Umbilical cord (tissue), 2 donors: ENCODE data around the gene PDC. TPM values are rescaled to one million over a fixed set of nuclear protein-coding genes. Genes with fewer than 3 reads are reported as not detected.

Experiments
- DNase-seq: peaks from one replicate; pipeline ENCODE4 v3.0.0-alpha.2; 2015; ENCODE audit warnings: low spot score
- total RNA-seq: library from RNA; depleted of rRNA; stranded (reverse); fragments of >200 nt; gene quantifications from one replicate; pipeline ENCODE4 v1.2.3, GENCODE V29; 2014; ENCODE audit warnings: low replicate concordance; ENCODE audit not compliant: insufficient read depth

PDC gene
- total RNA-seq = 14.2 TPM

- DNase-seq = no peak
These were observed at the start of gene PDC for GRCh38 chr1:186461014-186461413. Gene PDC, minus strand, starts transcription at chr1:186461114. Its CDS starts 11,655 bp downstream, at chr1:186449459.

GRCh38 chr1:186503190-186503589, 42.3 kb upstream of the PDC start:
- DNase-seq = no peak

GRCh38 chr1:186502087-186502486, 41.2 kb upstream of the PDC start:
- no peak for DNase-seq

- no peak for DNase-seq
These were observed 39.9 kb upstream of the PDC start for GRCh38 chr1:186500804-186501203.

DNA sequence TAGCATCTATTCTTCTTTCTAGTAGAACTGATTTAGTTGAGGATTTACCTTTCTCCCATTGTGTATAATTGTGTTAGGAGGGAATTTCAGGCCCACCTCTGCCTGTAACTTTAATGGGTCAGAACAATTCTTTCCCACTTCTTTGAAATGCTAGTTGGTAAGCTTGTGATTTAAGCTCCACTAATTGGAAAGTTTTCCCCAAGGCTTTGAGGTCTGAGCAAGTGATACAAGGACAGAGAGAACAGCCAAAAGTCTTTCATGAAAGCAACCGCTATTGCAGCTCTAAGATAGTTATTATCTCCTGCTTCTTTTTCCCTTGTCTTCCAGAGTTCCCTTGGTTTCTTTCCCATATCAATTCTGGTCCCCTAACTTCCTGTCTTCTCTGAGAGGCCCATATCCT, 38.7 kb upstream of the PDC start:
- no peak for DNase-seq

DNA sequence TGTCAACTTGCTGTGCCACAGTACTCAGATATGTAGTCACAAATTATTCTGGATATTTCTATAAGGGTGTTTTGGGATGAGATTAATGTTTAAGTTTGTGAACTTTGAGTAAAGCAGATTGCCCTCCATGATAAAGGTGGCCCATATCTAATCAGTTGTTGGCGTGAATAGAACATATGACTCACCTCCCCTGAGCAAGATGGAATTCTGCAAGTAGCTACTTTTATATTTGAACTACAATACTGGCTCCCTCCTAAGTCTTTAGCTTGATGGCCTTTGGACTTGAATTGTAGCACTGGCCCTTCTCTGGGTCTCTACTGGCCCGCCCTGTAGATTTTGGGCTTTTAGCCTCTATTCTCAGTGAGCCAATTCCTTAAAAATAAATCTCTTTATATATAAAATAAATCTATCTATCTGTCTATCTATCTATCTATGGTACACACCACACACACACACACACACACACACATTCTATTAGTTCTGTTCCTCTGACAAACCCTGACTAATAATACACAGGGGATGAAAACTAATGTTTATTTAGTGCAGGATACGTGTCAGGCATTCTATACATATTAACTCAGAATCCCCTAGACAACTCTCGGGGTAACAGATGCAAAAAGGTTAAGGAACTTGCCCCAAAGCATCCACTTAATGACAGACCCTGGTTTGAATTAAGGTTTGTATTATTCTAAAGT, 37.9 kb upstream of the PDC start:
- DNase-seq = no peak

DNA sequence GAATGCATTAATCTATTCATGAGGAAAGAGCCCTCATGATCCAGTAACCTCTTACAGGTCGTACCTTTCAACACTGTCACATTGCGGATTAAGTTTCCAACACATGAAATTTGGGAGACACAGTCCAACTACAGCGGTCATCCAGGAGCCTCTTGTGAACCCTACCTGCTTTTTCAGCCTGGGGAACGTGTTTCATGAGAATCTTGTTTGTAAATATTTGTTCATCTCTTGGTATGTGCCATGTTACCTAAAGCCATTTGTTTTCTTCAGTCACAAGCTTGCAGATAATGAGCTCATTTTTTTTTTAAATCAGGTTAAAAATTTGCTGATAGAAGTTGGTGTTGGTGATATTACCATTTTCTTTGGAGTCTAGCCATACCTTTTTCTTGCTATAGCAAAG, 37.2 kb upstream of the PDC start:
- no peak for DNase-seq

DNA sequence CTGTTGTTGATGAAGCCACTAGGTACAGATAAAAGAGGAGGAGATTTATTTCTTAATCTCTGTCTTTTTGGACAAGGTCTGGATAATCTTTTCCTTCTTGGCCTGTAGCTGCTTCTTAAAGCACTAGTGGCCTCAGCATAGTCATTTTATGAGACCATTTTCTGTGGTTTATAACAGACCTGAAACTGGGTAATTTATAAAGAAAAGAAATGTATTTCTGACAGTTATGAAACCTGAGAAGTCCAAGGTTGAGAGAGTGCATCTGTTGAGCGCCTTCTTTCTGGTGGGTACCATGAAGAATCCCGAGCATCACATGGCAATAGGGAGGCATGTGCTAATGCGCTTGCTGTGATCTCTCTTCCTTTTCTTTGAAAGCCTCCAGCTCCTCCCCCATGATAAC, 36.7 kb upstream of the PDC start:
- no peak for DNase-seq

DNA sequence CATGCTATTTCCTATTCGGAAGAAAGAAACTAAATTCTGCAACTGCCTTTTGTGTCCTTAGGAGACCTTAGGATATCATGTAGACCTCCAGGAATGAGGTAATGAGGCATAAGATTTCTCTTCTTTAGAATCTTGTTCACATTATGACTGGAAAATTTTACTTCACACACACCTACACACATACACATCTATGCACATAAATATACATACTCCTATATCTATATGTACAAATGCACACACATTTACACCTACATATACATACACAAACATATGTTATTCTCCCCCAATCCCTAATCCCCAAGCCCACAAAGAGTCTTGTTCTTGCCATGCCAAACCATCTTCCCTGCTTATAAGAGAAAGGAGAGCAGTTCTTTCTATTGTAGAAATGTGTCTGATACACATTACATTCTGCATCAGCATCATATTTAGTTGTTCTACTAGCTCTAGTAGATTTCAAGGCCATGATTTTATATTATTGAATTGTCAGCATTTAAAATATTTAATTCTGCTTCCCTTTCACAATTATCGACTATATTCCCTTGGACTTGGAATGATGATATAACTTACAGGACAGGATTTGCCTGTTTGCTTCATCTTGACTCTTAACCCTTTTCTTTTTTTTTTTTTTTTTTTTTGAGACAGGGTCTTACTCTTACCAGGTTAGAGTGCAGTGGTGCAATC, 35.4 kb upstream of the PDC start:
- DNase-seq = no peak

DNA sequence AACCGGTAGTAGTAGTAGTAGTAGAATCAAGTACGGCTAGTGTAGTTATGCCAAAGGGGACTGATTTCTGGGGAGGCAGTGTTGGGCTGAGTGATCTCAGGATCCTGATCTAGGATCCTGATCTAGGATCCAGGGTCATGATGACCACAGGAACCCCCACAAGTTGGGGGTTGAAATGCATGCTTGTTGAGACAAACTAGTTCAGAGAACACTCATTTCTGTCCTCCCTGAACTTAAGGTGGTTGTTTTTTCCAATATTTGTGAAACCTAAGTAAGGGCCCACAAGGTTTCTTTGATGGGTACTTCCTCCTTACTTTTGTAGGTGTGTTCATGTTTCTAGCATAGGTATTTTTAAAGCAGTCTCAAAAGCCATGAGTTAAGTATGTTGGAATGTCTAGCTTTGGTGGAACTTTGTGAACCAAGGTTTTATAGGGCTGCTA, 33.9 kb upstream of the PDC start:
- peak; percentile 13 for DNase-seq

GRCh38 chr1:186492531-186493291, 31.8 kb upstream of the PDC start:
- DNase-seq = no peak

DNA sequence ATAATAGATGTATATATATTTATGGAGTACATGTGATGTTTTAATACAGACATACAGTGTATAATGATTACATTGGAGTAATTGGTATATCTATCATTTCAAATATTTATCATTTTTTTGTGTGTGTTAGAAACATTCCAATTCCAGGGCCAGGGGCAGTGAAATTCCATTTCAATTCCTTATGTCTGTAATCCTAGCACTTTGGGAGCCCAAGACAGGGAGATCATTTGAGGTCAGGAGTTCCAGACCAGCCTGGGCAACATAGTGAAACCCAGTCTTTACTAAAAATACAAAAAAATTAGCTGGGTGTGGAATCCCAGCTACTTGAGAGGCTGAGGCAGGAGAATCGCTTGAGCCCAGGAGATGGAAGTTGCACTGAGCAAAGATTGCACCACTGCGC, 30.4 kb upstream of the PDC start:
- no peak for DNase-seq

DNA sequence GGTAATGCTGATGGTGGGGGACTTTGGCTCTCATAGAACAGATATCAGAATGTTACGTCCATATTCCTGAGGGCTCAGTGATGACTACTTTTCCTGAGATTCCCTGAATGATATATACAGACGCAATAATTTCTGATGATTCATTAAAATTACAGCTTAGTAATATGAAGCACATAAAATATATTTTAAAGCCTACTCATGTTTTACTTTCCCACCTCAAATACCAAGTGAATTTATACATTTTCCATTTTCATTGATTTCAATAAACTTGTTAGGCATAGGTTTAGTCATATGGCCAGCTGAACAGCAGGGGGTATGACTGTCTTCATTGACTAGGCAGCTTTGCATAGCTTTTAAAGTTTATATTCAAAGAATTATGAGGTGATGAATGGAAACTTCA, 26.2 kb upstream of the PDC start:
- no peak for DNase-seq

- DNase-seq = no peak
These were observed 25.1 kb upstream of the PDC start for GRCh38 chr1:186486061-186486460.

DNA sequence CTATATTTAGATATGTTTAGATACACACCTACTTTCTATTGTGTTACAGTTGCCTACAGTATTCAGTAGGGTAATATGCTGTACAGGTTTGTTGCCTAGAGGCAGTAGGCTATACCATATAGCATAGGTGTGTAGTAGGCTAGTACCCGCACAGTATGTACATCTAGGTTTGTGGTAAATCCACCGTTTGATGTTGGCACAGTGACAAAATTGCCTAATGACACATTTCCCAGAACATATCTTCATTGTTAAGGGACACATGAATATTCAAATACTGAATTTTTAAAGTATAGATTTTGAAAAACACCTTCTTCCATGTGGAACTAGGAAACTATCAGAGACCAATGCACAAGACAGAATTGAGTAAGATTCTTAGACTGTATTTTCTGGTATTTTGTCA, 22.6 kb upstream of the PDC start:
- no peak for DNase-seq

GRCh38 chr1:186482661-186483255, 21.8 kb upstream of the PDC start:
- DNase-seq = peak; percentile 79

- DNase-seq = no peak
These were observed 20.5 kb upstream of the PDC start for GRCh38 chr1:186481303-186481888.

- DNase-seq = no peak
These were observed 18.2 kb upstream of the PDC start for GRCh38 chr1:186479162-186479561.

DNA sequence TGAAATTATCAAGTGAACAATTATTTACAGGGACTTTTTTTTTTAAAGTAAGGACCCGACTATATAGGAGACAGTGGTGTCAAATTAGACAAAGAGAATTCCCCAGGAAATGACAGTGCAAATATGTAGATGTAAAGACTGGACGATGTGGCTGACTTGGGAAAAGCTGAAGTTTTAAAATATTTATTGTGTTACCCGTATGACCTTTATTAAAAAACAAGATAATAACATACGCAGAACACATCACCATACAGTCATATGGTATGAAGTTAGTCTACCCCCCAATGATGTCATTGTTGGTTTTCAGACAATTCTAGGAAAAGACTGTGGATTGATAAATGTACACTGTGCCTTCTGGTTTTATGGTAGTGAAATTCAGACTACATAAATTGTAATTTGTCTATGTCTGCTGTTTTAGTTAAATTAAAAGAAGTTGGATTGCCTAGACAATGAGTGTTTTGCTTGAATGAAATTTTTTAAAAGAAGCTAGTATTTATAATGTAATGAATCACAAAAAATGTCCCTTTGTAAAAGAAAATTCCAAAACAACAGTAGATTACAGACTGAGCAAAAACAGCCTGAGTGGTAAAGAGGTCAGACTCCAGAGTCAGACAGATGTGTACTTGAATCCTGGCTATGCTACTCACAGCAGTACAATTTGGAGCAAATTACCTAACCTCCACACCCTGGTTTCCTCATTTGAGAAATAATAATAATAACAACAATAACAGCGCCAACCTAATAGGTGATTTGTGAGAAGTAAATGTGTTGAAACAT, 15.5 kb upstream of the PDC start:
- DNase-seq = no peak

GRCh38 chr1:186474208-186474607, 13.3 kb upstream of the PDC start:
- no peak for DNase-seq

- no peak for DNase-seq
These were observed 12.1 kb upstream of the PDC start for GRCh38 chr1:186473047-186473446.
